ENCODE measurements around the gene PARN. TPM values are rescaled to one million over a fixed set of nuclear protein-coding genes. Genes with fewer than 3 reads are reported as not detected.

Gene PARN
- total and polyA plus RNA-seq, 3 experiments from 2014 or later = 45.9 to 48.2 (median 46.0) TPM

Other genes with a start within 250 kb of the PARN start
- gene BFAR, start 2.7 kb upstream of the PARN start, total RNA-seq = 10 to 100 TPM; 79.1 to 87.7 TPM
- gene BFAR, start 2.7 kb upstream of the PARN start, polyA plus RNA-seq = 49.4 TPM
- gene PLA2G10, start 64.0 kb upstream of the PARN start, total RNA-seq = not detected
- gene PLA2G10, start 64.0 kb upstream of the PARN start, polyA plus RNA-seq = not detected
- gene NPIPA3, start 73.2 kb upstream of the PARN start, total RNA-seq = 1 to 10 TPM in 1 of 2 experiments, under 1 TPM in 1; 0.69 to 1.8 TPM
- not detected for gene NPIPA3, start 73.2 kb upstream of the PARN start, polyA plus RNA-seq
- 1 to 10 TPM in 1 of 2 experiments, under 1 TPM in 1; 0.71 to 1.4 TPM for gene NPIPA2, start 112.3 kb upstream of the PARN start, total RNA-seq
- gene NPIPA2, start 112.3 kb upstream of the PARN start, polyA plus RNA-seq = not detected
- 10 to 100 TPM; 81.5 to 85.3 TPM for gene NOMO1, start 203.5 kb upstream of the PARN start, total RNA-seq
- 40.8 TPM for gene NOMO1, start 203.5 kb upstream of the PARN start, polyA plus RNA-seq

All from CD8-positive, alpha-beta memory T cell (primary cell).